GM21515 (cell line): ENCODE measurements around the gene ASTN1.
A peak's percentile ranks its signal among the peaks of the same experiment; 100 is the strongest.

Experiments
- ATAC-seq: cut with Tn5 transposase; IDR thresholded peaks from one replicate; pipeline ENCODE4 v1.9.1; 2021; ENCODE audit not compliant: unreplicated experiment

Gene ASTN1

DNA sequence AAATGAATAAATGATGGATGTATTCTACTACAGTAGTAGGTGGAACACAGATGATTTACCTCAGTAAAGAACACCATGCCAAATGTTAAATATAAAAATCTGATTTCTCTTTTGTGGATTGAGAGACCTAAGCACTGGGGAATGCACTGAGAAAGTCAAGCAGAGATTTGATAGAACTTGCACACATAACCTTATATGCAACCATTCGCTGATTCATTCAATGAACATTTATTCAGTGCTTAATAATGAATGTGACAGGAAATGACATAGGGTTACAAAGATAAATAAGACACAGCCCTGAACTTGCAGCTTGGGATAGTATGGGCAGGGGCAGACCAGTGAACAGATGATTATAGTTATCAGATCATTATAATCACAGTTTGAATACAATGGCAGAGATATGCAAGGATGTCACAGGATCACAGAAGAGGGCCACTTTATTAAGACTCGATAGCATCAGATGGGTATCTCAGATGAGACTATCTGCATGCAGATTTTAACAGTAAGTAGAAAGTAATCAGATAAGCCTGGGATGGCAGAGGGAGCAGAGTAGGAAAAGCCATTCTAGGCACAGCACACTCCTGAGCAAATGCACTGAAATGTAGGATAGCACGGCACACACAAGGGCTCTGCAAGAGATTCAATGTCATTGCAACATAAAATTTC, 169.4 kb downstream of the ASTN1 start:
- ATAC-seq = no peak

DNA sequence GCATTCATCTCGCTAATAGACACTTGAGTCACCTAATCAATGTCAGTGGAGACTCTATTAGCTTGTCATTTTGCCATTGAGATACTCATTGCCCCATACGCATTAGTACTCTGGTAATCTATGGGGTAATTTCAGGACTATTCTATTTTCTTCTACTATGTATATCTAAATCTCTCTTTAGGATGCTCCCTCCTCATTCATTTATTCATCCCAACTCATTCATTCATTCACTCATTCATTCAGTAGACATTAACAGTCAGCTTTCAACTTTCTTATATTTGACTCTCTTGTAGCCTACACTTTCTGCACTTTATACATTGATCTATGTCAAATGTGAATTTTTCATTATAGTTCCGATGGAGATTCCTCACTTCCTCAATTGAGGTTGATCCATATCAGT, 170.9 kb downstream of the ASTN1 start:
- no peak for ATAC-seq

DNA sequence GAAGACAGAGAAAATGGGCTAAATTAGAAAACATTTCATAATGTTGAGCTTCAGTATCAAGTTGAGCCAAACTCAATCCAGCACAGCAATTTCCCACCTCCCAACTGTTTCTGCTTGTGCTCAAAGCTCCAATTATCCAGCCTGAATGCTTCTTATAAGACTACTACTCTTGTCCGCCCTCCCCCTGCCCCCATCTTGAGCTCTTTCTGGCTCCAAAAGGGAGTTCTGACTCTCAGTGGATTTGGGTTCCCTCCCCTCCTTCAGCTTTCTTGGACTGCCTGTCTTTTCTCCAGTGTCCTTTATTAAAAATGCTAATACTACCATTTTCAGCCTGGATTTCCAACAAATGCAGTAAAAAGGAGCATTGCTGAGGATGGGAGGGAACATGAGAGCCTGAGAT, 174.8 kb downstream of the ASTN1 start:
- ATAC-seq = no peak

DNA sequence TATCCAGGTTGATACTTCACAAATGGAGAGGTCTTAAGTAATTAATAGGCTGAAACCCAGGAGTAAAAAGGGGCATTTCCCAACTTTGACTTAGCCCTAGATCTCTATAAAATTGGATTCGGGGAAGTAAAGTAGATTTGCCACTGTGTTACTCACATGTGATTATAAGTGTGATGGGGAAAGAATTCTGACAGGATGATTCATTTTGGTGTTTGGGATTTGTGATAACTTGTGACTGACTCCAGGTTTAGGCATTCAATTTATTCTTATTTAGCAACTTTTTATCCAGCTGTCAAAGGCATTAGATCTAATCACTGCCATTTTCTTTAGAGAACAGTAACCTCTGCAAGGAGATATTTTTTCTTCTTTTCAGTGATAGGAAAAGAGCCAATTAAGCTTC, 175.5 kb downstream of the ASTN1 start:
- ATAC-seq = no peak

DNA sequence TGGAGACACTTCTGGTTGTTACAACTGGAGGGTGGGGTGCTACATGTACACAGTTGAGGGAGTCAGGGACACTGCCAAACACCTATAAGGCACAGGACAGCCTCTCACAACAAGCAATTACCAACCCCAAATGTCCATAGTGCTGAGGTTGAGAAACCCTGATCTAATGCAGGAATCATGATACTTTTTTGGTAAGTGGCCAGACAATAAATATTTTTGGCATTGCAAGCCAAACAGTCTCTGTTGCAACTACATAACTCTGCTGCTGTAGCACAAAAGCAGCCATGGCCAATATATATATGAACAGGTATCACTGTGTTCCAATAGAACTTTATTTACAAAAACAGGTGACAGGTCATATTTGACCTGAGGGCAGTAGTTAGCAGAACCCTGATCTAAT, 177.5 kb downstream of the ASTN1 start:
- no peak for ATAC-seq

DNA sequence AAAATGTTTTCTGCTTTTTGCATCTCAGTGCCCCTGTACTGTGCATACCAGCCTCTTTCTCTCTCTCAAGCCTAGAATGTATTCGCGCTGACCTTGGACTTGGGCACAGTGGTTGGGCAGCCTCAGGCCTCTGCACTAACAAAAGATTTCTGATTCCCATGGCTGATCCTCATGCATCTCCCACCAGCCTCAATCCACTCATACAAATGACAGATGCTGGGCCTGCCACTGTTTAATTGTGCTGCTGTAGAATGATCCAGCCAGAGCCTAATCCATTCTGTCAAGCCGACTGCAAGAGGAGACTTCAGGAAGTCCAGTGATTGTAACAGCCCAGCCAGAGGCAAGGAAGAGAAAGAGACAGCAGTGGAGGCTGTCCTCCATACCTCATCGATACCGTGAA, 180.8 kb downstream of the ASTN1 start:
- ATAC-seq = no peak

DNA sequence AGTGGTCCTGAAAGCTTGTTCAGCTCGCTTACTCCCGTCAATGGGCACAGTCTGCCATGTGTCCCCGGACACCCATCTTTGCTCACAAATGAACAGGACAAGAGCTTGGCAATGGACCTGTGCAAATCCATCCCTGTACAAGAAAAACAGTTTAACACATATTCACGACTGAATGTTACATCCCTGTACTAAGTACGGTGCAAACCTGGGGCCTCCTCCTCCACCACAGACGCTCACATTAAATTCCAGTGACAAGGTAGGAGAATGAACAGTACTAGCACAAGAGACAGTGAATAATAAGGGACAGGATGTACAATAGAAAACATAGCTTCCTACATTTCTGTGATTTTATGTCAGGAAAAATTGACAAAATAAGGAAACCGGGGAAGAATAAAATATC, 187.7 kb downstream of the ASTN1 start:
- no peak for ATAC-seq

DNA sequence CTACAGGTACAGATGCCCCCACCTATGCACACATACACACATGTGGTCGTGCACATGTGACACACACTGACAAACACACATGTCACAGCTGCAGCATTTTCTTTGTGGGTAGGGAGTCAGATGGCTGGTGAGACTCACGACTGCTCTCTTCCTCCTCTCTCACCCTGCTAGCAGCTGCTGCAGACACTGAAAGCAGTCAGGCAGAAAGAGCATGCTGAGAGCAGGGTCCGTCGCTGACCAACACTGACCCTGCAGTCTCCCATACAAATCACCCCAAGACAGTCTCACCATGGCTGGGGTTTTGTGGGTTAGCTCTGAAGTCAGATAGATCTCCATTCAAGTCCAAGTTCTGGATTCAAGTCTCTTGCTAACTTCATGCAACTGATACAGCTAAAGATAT, 188.3 kb downstream of the ASTN1 start:
- ATAC-seq = no peak

DNA sequence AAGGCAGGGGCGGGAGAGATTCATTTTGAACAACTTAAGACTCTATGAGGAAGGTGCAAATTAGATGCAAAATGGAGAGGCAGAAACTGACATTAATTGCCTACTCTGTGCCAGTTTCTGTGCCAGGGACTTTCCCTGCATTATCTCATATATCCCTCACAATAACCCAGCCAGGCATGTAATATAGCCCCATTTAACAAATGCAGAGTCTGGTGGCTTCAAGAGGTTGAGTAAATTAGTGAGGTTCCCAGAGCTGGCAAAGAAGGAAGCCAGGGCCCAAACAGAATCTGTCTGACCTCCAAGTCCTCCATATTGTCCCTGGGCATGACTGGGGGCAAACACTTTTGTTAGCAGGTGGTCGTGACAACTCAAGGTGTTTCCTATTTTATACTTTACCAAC, 199.8 kb downstream of the ASTN1 start:
- ATAC-seq = no peak

DNA sequence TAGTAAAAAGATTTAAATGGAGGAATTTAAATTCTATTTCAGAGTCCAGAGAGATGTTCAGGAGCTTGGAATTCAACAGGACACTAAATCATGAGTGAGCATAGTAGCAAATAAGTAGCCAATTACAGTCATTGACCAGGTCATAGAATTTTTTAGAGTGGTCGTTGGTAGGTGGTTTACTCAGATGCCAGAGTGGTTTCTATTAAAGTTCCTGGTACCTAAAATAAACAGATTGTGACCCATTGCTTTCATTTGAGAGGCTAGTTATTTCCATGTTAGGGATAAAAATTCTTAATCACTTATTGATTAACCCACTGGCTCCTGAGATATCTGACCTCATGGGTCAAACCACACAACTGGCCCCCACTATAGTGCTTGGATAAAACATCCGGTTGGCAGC, 201.3 kb downstream of the ASTN1 start:
- no peak for ATAC-seq

DNA sequence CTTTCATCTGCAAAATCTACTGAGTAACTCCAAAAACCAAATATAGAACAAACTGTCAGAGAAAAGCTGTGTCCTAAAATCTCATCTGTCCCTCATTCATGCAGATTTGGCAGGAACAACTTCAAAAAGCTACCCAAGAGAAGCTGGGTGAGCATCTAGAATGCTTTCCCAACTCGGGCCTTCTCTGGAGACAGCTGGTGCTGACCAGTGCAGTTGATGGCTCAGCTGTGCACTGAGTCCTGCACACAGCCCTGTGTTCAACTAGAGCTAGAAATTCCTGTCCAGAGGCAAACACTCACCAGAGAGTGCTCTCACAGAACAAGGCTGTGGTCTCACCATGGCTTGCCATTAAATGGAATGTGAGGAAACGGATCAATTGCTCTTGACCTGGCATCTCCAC, 202.8 kb downstream of the ASTN1 start:
- ATAC-seq = no peak

DNA sequence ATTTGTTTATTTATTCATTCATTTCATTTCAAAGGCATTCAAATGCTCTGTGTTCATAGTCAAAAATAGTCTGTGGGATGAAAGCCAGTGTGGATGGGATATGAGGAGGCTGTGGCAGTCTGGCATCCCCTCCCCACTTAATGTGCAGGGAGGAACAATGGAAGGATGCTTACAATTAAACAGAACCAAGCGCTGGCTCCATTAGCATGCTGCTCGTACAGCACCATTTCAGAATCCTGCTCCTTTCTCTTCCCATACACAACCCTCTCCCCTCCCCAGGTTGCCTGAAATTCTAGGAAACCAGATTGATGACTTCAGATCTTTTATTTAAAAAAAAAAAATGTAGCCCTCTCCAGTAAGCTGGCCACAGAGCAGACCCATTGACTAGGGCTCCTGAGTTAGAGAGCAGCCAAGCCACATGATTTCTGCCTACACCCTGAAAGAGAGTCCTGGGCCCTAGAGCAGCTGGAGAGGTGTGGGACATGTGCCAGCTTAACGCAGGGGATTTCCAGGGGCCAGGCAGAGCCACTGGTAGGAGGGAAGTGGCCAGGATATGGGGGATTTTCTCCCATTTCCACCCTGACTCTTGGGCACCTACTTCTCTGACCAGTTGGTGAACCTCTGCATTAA, 205.2 kb downstream of the ASTN1 start:
- ATAC-seq = no peak

DNA sequence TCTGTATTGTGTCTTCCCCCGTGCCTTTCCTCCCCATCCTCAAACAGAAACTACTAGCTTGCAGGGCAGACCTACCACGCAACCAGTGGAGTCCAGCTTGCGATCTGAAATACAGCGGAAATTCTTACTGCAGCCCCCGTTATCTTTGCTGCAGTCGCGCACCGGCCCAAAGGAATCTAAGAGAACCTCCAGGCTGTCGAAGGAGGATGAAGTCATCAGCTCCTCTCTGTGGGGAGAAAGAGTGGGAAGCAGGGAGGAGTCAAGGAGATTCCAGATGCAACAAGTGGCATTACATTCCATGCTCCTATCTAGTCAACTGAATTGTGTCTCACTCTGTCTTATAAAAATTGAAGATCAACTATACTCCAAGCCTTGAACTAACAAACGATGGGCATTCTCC, 206.9 kb downstream of the ASTN1 start:
- ATAC-seq = no peak

DNA sequence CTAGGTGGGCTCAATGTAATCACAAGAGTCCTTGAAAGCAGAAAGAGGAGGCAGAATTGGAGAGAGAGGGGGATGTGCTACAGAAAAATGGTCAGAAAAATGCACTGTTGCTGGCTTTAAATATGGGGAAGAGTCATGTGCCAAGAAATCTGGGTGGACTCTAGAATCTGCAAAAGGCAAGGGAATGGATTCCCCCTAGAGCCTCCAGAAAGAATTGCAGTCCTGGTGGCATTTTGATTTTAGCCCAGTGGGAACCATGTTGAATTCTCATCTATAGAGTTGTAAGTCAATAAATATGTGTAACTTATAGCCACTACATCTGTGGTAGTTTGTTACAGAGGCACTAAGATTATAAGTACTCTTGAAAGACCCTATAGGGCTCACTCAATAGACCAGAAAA, 210.3 kb downstream of the ASTN1 start:
- no peak for ATAC-seq

DNA sequence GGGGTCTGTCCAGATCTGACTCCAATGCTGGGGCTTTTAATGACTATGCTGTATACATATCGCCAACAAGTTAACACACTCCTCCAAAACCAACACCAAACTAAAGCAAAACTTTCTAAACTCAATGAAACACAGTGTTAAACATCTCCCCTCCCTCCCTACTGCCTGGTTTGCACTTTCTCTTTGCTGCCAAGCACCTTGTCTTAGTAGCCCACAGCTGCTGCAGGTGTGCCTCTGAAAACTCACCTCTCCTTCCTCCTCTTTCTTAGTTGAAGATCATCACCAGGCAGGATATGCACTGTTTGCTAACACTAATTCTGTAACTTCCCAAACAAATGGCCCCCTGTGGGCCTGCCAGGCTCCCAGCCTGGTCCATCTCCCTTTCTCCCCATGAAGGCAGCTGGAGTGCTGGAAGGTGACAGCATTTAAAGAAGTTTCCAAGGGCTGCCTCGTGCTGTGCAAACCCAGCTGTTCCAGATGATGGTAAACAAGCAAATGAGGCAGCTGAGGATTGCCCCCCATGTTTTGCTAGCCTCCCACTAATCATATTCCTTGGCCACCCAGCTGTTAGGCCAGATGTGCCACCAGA, 213.7 kb downstream of the ASTN1 start:
- no peak for ATAC-seq

DNA sequence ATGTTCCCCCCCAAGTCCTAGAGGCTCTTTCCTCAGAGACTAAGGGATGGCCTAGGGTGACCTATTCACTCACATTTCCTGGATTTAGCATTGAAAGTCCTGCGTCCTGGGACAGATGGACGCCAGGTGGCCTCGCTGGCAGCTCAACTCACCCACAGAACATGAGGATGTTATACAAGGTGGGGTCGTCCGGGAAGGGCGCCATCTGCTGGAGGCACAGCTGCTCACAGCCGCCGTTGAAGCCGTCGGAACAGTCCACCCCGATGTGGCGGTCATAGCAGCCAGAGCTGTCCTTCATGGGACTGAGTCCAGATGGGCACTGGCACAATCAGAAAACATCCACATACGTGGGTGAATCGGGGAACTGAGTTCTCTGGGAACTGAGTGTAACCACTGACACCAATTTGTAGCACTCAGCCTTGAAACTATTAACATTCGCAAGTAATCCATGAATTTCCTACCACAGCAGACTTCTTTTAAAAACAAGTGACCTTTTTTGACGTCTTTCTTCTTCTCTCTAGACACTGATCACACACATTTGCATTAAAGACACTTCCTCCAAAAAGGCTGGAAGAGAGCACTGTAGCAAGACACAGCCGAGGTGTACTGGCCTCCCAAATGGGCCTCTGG, 215.4 kb downstream of the ASTN1 start:
- ATAC-seq = peak; percentile 84

DNA sequence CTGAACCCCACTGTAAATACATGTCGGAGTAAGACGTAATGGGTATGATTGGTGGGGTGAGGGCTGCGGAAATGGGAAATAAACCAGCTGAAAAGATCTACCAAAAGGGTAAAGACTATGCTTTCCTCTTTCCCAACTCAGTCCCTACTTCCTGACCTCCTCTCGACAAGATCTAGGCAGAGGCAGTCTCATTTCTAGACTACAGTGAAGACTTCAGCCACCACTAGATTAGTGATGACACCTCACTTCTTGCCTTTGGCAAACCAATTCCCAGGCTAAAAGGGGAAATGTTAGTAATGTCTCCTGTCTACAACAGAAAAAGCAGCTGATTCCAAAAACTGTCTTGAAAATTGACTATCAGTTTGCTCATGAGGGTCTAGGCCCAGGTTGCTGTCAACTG, 219.9 kb downstream of the ASTN1 start:
- ATAC-seq = no peak

DNA sequence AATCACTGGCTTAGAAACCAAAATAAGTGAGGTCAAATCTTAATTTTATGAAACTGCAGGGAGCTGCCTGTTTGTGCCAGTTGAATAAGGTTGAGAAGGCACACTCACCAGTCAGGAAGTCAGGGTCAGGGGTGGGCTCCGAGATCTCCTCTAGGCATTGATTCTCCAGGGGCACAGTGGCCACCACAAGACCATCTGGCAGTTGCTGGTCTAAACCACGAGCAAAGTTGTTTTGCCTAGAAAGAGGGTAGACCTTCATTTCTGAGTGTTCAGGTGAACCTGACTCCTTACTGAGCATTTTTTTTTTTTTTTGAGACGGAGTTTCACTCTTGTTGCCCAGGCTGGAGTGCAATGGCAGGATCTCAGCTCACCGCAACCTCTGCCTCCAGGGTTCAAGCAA, 220.7 kb downstream of the ASTN1 start:
- no peak for ATAC-seq

DNA sequence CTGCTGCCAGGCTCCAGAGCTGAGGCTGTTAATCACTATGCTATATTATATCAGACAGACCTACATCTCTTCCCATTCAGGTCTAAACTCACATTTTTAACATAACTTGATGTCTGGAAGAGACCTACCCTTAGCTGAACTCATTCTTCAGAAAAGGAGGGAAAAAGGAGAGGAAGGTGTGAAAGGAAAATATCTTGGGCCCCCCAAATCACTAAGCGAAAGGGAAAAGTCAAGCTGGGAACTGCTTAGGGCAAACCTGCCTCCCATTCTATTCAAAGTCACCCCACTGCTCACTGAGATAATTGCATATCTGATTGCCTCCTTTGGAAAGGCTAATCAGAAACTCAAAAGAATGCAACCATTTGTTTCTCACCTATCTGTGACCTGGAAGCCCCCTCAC, 222.2 kb downstream of the ASTN1 start:
- ATAC-seq = no peak

DNA sequence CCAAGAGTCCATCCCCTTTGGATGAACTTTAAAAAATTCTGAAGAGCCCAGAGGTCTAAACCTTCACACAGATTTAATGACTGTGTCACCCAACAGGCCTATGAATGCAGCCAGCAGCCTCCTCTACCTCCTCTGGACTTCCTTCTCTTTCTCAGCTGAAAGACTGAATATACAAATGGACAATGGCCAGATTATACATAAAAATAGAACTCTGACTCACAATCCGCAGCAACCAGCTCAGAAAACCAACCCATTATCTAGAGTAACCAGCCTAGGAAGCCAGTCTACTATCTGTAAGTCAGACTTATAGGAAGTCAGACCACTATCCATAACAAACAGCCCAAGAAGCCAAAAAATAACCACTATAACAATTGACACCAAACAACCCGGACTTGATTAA, 224.5 kb downstream of the ASTN1 start:
- no peak for ATAC-seq

DNA sequence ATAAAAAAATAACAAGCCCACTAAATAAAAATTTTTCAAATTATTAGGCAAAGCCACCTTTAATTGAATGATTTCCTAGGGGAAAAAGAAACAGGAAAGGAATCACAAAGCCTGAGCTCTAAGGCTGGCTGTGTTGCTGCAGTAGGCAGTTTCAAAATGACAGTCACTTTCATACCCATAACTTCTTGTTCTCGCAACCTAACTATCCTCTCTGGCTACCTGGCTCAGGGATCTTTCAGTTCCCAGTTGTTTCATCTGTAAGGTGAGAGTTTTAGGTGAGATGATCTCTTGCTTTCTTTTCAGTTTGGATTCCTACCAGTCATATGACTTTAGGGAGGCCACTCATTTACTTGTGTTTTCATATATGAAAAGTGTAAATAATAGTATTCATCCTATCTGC, 226.1 kb downstream of the ASTN1 start:
- no peak for ATAC-seq

DNA sequence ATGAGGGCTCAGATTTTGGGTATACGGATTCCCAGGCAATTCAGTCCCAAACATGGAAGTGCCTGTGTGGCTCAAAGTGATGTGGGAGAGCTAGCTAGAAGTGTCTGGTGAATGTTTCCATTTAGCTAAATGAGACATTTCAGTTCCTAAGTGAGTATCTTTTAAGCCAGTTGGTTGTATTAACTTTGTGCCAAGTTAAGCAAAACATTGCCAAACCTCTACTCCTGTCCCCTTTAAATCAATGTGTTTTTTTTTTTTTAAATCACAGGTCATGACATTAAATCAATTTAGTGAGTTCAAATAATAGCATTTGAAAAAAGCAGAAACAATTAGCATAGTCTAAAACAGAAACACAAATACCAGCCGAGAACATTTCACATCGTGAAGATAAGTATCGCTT, 230.1 kb downstream of the ASTN1 start:
- ATAC-seq = no peak
